HEK293 (cell line): ENCODE measurements around the gene SBF2.

ENCODE experiments used
- AEBP2 ChIP-seq: fragments of 450-650 bp; formaldehyde crosslinking; IDR thresholded peaks from 2 replicates; pipeline ENCODE4 v1.5.1; 2016; ENCODE audit warnings: missing biosample characterization, missing genetic modification characterization, borderline replicate concordance
- GLI4 ChIP-seq: fragments of 450-650 bp; formaldehyde crosslinking; IDR thresholded peaks from 2 replicates; pipeline ENCODE4 v1.5.1; 2016; ENCODE audit warnings: missing biosample characterization, missing genetic modification characterization
- KLF1 ChIP-seq: fragments of 450-650 bp; formaldehyde crosslinking; IDR thresholded peaks from 2 replicates; pipeline ENCODE4 v1.5.1; 2016; ENCODE audit warnings: missing biosample characterization, missing genetic modification characterization
- KLF10 ChIP-seq: fragments of 450-650 bp; IDR thresholded peaks from 2 replicates; pipeline ENCODE4 v1.5.1; 2018; ENCODE audit warnings: missing biosample characterization, mild to moderate bottlenecking, missing genetic modification characterization
- KLF16 ChIP-seq: fragments of 450-650 bp; formaldehyde crosslinking; IDR thresholded peaks from 2 replicates; pipeline ENCODE4 v1.5.1; 2017; ENCODE audit warnings: missing biosample characterization, missing genetic modification characterization
- KLF8 ChIP-seq: fragments of 450-650 bp; formaldehyde crosslinking; IDR thresholded peaks from 2 replicates; pipeline ENCODE4 v1.5.1; 2016; ENCODE audit warnings: missing biosample characterization, missing genetic modification characterization
- OSR2 ChIP-seq: fragments of 450-650 bp; formaldehyde crosslinking; IDR thresholded peaks from 2 replicates; pipeline ENCODE4 v1.5.1; 2016; ENCODE audit warnings: missing biosample characterization, missing genetic modification characterization
- ZBTB17 ChIP-seq: fragments of 450-650 bp; formaldehyde crosslinking; IDR thresholded peaks from 2 replicates; pipeline ENCODE4 v1.5.1; 2016; ENCODE audit warnings: missing biosample characterization, missing genetic modification characterization
- ZBTB20 ChIP-seq: fragments of 450-650 bp; formaldehyde crosslinking; IDR thresholded peaks from 2 replicates; pipeline ENCODE4 v1.5.1; 2016; ENCODE audit warnings: missing biosample characterization, missing genetic modification characterization
- ZIC2 ChIP-seq: fragments of 450-650 bp; formaldehyde crosslinking; IDR thresholded peaks from 2 replicates; pipeline ENCODE4 v1.5.1; 2016; ENCODE audit warnings: missing biosample characterization, missing genetic modification characterization
- ZNF121 ChIP-seq: fragments of 450-650 bp; formaldehyde crosslinking; IDR thresholded peaks from 2 replicates; pipeline ENCODE4 v1.5.1; 2016; ENCODE audit warnings: missing biosample characterization, missing genetic modification characterization
- ZNF133 ChIP-seq: fragments of 450-650 bp; formaldehyde crosslinking; IDR thresholded peaks from 2 replicates; pipeline ENCODE4 v1.5.1; 2016; ENCODE audit warnings: missing biosample characterization, missing genetic modification characterization
- ZNF146 ChIP-seq: fragments of 450-650 bp; formaldehyde crosslinking; IDR thresholded peaks from 2 replicates; pipeline ENCODE4 v1.5.1; 2016; ENCODE audit warnings: missing biosample characterization, missing genetic modification characterization
- ZNF174 ChIP-seq: fragments of 450-650 bp; formaldehyde crosslinking; IDR thresholded peaks from 2 replicates; pipeline ENCODE4 v1.5.0; 2017; ENCODE audit warnings: missing biosample characterization, mild to moderate bottlenecking, missing genetic modification characterization
- ZNF202 ChIP-seq: fragments of 450-650 bp; formaldehyde crosslinking; IDR thresholded peaks from 2 replicates; pipeline ENCODE4 v1.5.1; 2016; ENCODE audit warnings: missing biosample characterization, missing genetic modification characterization, borderline replicate concordance
- ZNF214 ChIP-seq: fragments of 450-650 bp; formaldehyde crosslinking; IDR thresholded peaks from 2 replicates; pipeline ENCODE4 v1.5.1; 2017; ENCODE audit warnings: missing biosample characterization, mild to moderate bottlenecking, missing genetic modification characterization, borderline replicate concordance
- ZNF292 ChIP-seq: fragments of 450-650 bp; formaldehyde crosslinking; IDR thresholded peaks from 2 replicates; pipeline ENCODE4 v1.5.1; 2016; ENCODE audit warnings: low read depth, missing biosample characterization, missing genetic modification characterization, borderline replicate concordance
- ZNF311 ChIP-seq: fragments of 450-650 bp; formaldehyde crosslinking; IDR thresholded peaks from 2 replicates; pipeline ENCODE4 v1.5.1; 2017; ENCODE audit warnings: missing biosample characterization, missing genetic modification characterization, borderline replicate concordance
- ZNF324 ChIP-seq: fragments of 450-650 bp; formaldehyde crosslinking; IDR thresholded peaks from 2 replicates; pipeline ENCODE4 v1.5.1; 2016; ENCODE audit warnings: missing biosample characterization, missing genetic modification characterization
- ZNF423 ChIP-seq: fragments of 450-650 bp; formaldehyde crosslinking; IDR thresholded peaks from 2 replicates; pipeline ENCODE4 v1.5.1; 2016; ENCODE audit warnings: missing biosample characterization, missing genetic modification characterization
- ZNF473 ChIP-seq: fragments of 450-650 bp; formaldehyde crosslinking; IDR thresholded peaks from 2 replicates; pipeline ENCODE4 v1.5.1; 2017; ENCODE audit warnings: missing biosample characterization, missing genetic modification characterization
- ZNF513 ChIP-seq: fragments of 450-650 bp; IDR thresholded peaks from 2 replicates; pipeline ENCODE4 v1.5.1; 2018; ENCODE audit warnings: missing biosample characterization, missing genetic modification characterization
- ZNF514 ChIP-seq: fragments of 450-650 bp; formaldehyde crosslinking; IDR thresholded peaks from 2 replicates; pipeline ENCODE4 v1.5.1; 2016; ENCODE audit warnings: missing biosample characterization, missing genetic modification characterization
- ZNF521 ChIP-seq: fragments of 450-650 bp; formaldehyde crosslinking; IDR thresholded peaks from 2 replicates; pipeline ENCODE4 v1.5.1; 2017; ENCODE audit warnings: missing biosample characterization, mild to moderate bottlenecking, missing genetic modification characterization
- ZNF544 ChIP-seq: fragments of 450-650 bp; formaldehyde crosslinking; IDR thresholded peaks from 2 replicates; pipeline ENCODE4 v1.5.0; 2017; ENCODE audit warnings: missing biosample characterization, missing genetic modification characterization
- ZNF548 ChIP-seq: fragments of 450-650 bp; formaldehyde crosslinking; IDR thresholded peaks from 2 replicates; pipeline ENCODE4 v1.5.1; 2016; ENCODE audit warnings: missing biosample characterization, missing genetic modification characterization
- ZNF610 ChIP-seq: fragments of 450-650 bp; formaldehyde crosslinking; IDR thresholded peaks from 2 replicates; pipeline ENCODE4 v1.5.1; 2016; ENCODE audit warnings: missing biosample characterization, missing genetic modification characterization, borderline replicate concordance
- ZNF777 ChIP-seq: fragments of 450-650 bp; formaldehyde crosslinking; IDR thresholded peaks from 2 replicates; pipeline ENCODE4 v1.5.1; 2017; ENCODE audit warnings: missing biosample characterization, missing genetic modification characterization, borderline replicate concordance
- ZNF785 ChIP-seq: fragments of 450-650 bp; formaldehyde crosslinking; IDR thresholded peaks from 2 replicates; pipeline ENCODE4 v1.5.1; 2016; ENCODE audit warnings: missing biosample characterization, missing genetic modification characterization
- ZNF791 ChIP-seq: fragments of 450-650 bp; formaldehyde crosslinking; IDR thresholded peaks from 2 replicates; pipeline ENCODE4 v1.5.1; 2016; ENCODE audit warnings: missing biosample characterization, missing genetic modification characterization
- ZNF830 ChIP-seq: fragments of 450-650 bp; IDR thresholded peaks from 2 replicates; pipeline ENCODE4 v1.5.0; 2018; ENCODE audit warnings: missing biosample characterization, missing genetic modification characterization, low read depth, mild to moderate bottlenecking, moderate library complexity
- ZSCAN18 ChIP-seq: fragments of 450-650 bp; formaldehyde crosslinking; IDR thresholded peaks from 2 replicates; pipeline ENCODE4 v1.5.1; 2016; ENCODE audit warnings: missing biosample characterization, missing genetic modification characterization
- ZSCAN30 ChIP-seq: fragments of 450-650 bp; IDR thresholded peaks from 2 replicates; pipeline ENCODE4 v1.5.1; 2018; ENCODE audit warnings: missing biosample characterization, mild to moderate bottlenecking, missing genetic modification characterization, moderate library complexity
- TF ChIP-seq, protein P1 (sequence below): fragments of 450-650 bp; formaldehyde crosslinking; IDR thresholded peaks from 2 replicates; pipeline ENCODE4 v1.5.1; 2016; ENCODE audit warnings: missing biosample characterization, missing genetic modification characterization
- TF ChIP-seq, protein P2 (sequence below): fragments of 450-650 bp; formaldehyde crosslinking; IDR thresholded peaks from 2 replicates; pipeline ENCODE4 v1.5.1; 2016; ENCODE audit warnings: missing biosample characterization, missing genetic modification characterization

Gene SBF2

DNA sequence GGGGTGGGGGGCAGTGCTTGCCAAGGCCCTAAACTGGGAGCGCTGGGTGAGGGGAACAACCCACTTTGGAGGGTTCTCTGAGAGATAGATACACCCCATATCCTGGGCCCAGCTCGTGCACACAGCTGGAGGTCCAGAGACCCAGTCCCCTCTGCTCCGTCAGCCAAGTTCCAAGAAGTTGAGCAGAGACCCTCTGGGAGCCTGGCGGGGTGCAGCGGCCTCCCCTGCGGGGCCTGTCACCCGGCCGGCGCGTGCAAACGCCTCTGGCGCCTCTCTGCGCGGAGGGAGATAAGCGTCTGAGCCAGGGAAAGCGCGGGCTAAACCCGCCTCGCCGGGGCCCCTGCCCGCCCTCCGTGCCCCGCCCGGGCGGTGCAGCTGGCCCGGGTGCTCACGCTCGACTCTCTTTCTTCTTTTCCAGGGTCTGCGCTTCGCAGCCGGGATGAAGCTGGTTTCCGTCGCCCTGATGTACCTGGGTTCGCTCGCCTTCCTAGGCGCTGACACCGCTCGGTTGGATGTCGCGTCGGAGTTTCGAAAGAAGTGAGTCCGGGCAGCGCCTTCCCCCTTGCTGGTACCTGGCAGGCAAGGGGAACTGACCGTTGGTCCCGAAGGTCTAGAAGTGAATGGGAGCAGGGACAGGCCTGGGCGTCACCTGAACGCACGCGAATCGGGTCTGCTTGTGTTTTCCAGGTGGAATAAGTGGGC lies 11.4 kb upstream of the SBF2 start (continued):
- TF ChIP-seq ZNF610: no peak
- no peak for TF ChIP-seq ZNF791 (tag by site-specific recombination)
- no peak for TF ChIP-seq KLF8 (tag by site-specific recombination)
- TF ChIP-seq KLF1 (tag by site-specific recombination): peak; percentile 28; the same call in 1 of the 2 replicates
- TF ChIP-seq, protein P1, sequence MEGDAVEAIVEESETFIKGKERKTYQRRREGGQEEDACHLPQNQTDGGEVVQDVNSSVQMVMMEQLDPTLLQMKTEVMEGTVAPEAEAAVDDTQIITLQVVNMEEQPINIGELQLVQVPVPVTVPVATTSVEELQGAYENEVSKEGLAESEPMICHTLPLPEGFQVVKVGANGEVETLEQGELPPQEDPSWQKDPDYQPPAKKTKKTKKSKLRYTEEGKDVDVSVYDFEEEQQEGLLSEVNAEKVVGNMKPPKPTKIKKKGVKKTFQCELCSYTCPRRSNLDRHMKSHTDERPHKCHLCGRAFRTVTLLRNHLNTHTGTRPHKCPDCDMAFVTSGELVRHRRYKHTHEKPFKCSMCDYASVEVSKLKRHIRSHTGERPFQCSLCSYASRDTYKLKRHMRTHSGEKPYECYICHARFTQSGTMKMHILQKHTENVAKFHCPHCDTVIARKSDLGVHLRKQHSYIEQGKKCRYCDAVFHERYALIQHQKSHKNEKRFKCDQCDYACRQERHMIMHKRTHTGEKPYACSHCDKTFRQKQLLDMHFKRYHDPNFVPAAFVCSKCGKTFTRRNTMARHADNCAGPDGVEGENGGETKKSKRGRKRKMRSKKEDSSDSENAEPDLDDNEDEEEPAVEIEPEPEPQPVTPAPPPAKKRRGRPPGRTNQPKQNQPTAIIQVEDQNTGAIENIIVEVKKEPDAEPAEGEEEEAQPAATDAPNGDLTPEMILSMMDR: no peak
- TF ChIP-seq ZNF292: no peak
- TF ChIP-seq ZNF830 (tag by site-specific recombination): no peak
- no peak for TF ChIP-seq ZNF146
- 0 out of 2 replicates have a peak, but pooled peaks have one; percentile 27 for TF ChIP-seq ZNF423
- no peak for TF ChIP-seq ZNF324
- peak; percentile 86 for TF ChIP-seq ZIC2 (tag by site-specific recombination)
- no peak for TF ChIP-seq ZSCAN30
- no peak for TF ChIP-seq ZNF544 (tag by site-specific recombination)
- TF ChIP-seq ZNF214: no peak
- TF ChIP-seq ZNF521 (tag by site-specific recombination): no peak
- TF ChIP-seq GLI4: no peak
- TF ChIP-seq ZNF473: no peak
- no peak for TF ChIP-seq OSR2 (tag by site-specific recombination)
- no peak for TF ChIP-seq AEBP2 (tag by site-specific recombination)
- TF ChIP-seq ZNF311: no peak
- no peak for TF ChIP-seq ZSCAN18 (tag by site-specific recombination)
- TF ChIP-seq ZNF548 (tag by site-specific recombination): no peak
- TF ChIP-seq, protein P2, sequence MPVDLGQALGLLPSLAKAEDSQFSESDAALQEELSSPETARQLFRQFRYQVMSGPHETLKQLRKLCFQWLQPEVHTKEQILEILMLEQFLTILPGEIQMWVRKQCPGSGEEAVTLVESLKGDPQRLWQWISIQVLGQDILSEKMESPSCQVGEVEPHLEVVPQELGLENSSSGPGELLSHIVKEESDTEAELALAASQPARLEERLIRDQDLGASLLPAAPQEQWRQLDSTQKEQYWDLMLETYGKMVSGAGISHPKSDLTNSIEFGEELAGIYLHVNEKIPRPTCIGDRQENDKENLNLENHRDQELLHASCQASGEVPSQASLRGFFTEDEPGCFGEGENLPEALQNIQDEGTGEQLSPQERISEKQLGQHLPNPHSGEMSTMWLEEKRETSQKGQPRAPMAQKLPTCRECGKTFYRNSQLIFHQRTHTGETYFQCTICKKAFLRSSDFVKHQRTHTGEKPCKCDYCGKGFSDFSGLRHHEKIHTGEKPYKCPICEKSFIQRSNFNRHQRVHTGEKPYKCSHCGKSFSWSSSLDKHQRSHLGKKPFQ (tag by site-specific recombination): no peak
- TF ChIP-seq ZNF174 (tag by site-specific recombination): no peak
- TF ChIP-seq KLF10 (tag by site-specific recombination): no peak
- TF ChIP-seq ZNF513: no peak
- TF ChIP-seq ZNF202 (tag by site-specific recombination): no peak
- TF ChIP-seq ZNF133 (tag by site-specific recombination): no peak
- TF ChIP-seq ZBTB17 (tag by site-specific recombination): no peak
- TF ChIP-seq ZBTB20 (tag by site-specific recombination): peak; percentile 89
- no peak for TF ChIP-seq ZNF785 (tag by site-specific recombination)
- no peak for TF ChIP-seq ZNF514 (tag by site-specific recombination)
- TF ChIP-seq KLF16 (tag by site-specific recombination): no peak
- TF ChIP-seq ZNF121 (tag by site-specific recombination): no peak; the same call in 1 of the 2 replicates
- no peak for TF ChIP-seq ZNF777 (tag by site-specific recombination)
